ENCODE data around the gene LHX1.

DNA sequence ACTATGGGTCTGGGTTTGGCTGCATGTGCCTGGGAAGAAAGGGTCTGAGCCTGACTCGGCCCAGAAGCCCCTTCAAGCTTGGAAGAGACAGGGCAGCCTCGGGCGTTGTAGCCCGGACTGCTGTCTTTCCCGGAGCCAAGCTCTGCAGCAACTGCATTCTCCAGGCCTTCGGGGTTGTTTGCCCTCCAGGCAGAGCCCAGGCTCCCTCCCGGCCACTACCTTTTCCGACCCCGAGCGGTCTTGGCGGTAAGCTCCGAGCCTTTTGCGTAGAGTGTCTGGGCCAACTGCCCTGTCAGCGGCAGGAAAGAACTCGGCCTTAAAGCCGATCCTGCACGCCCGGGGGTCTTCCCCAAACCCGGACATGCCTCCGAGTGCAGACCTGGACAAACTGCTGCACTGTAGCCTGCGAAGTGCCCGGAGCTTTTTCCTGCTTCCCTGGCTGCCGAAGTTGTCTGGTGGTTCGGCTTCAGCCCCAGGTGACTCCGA is 1.3 kb downstream of the LHX1 start:
- no peak for TF ChIP-seq POLR2AphosphoS5 (IDR thresholded peaks at IDR 0.05)
- TF ChIP-seq, protein P1, sequence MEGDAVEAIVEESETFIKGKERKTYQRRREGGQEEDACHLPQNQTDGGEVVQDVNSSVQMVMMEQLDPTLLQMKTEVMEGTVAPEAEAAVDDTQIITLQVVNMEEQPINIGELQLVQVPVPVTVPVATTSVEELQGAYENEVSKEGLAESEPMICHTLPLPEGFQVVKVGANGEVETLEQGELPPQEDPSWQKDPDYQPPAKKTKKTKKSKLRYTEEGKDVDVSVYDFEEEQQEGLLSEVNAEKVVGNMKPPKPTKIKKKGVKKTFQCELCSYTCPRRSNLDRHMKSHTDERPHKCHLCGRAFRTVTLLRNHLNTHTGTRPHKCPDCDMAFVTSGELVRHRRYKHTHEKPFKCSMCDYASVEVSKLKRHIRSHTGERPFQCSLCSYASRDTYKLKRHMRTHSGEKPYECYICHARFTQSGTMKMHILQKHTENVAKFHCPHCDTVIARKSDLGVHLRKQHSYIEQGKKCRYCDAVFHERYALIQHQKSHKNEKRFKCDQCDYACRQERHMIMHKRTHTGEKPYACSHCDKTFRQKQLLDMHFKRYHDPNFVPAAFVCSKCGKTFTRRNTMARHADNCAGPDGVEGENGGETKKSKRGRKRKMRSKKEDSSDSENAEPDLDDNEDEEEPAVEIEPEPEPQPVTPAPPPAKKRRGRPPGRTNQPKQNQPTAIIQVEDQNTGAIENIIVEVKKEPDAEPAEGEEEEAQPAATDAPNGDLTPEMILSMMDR (IDR thresholded peaks at IDR 0.05) = no peak
